Brain microvascular endothelial cell (primary cell): ENCODE data around the gene LIN28A.
A peak's percentile ranks its signal among the peaks of the same experiment; 100 is the strongest.

Source experiments
- DNase-seq: peaks from one replicate; pipeline ENCODE4 v3.0.0-alpha.2; 2020
- H3K27ac ChIP-seq: fragments of 250-450 bp; sonication (Bioruptor Pico); 2 replicates; pipeline ENCODE4 v1.5.1; 2020; ENCODE audit warnings: mild to moderate bottlenecking, moderate library complexity
- H3K27me3 ChIP-seq: fragments of 250-450 bp; sonication (Bioruptor Pico); replicated peaks from 2 replicates; pipeline ENCODE4 v1.5.1; 2020; ENCODE audit warnings: mild to moderate bottlenecking
- H3K36me3 ChIP-seq: fragments of 250-450 bp; sonication (Bioruptor Pico); replicated peaks from 2 replicates; pipeline ENCODE4 v1.5.1; 2020; ENCODE audit warnings: mild to moderate bottlenecking
- H3K4me3 ChIP-seq: 2 replicates; pipeline ENCODE4 v1.5.1; 2011; ENCODE audit warnings: low read depth, mild to moderate bottlenecking, control low read depth, low read length, moderate library complexity
- in situ Hi-C: cut with HindIII; loops from 2 replicates; pipeline ENCODE4 v1.10.0; 2017; ENCODE audit warnings: low sequenced_read_pairs, low pct_ligation_motif_present
- TF ChIP-seq, protein P1 (sequence below): IDR thresholded peaks from 2 replicates; pipeline ENCODE4 v1.5.1; 2011; ENCODE audit warnings: low read depth, mild to moderate bottlenecking, moderate library complexity, low read length, control low read depth, inconsistent platforms; ENCODE audit errors: missing control alignments

LIN28A gene

DNA sequence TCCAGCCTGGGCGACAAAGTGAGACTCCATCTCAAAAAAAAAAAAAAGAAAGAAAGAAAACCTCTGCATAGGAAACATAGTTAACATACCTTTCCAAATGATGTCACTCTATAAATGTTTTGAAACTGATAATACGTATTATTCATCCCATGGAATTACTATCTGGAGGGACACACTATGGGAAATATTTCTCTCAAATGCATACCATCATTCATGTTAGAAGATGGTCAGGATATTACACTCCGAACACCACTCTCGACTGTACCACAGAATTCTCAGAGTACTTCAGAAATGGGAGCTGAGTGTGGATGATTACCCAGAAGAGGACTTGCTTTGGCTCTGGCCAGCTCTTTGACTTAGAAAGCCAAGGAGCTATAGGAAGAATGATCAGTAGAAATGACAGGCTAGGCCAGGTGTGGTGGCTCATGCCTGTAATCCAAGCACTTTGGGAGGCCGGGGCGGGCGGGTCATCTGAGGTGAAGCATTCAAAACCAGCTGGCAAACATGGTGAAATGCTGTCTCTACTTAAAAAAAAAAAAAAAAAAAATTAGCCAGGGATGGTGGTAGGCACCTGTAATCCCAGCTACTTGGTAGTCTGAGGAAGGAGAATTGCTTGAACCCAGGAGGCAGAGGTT, 5.2 kb upstream of the LIN28A start:
- H3K36me3 ChIP-seq: no peaks in the 10 kb centered on the region
- peak overlapping the region; percentile 80 for H3K27ac ChIP-seq
- TF ChIP-seq, protein P1, sequence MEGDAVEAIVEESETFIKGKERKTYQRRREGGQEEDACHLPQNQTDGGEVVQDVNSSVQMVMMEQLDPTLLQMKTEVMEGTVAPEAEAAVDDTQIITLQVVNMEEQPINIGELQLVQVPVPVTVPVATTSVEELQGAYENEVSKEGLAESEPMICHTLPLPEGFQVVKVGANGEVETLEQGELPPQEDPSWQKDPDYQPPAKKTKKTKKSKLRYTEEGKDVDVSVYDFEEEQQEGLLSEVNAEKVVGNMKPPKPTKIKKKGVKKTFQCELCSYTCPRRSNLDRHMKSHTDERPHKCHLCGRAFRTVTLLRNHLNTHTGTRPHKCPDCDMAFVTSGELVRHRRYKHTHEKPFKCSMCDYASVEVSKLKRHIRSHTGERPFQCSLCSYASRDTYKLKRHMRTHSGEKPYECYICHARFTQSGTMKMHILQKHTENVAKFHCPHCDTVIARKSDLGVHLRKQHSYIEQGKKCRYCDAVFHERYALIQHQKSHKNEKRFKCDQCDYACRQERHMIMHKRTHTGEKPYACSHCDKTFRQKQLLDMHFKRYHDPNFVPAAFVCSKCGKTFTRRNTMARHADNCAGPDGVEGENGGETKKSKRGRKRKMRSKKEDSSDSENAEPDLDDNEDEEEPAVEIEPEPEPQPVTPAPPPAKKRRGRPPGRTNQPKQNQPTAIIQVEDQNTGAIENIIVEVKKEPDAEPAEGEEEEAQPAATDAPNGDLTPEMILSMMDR: no peak
- no peaks in the 10 kb centered on the region for H3K27me3 ChIP-seq
- in situ Hi-C loops: no loop called here
- no peak overlapping the region for H3K4me3 ChIP-seq
- DNase-seq: peak; percentile 63

DNA sequence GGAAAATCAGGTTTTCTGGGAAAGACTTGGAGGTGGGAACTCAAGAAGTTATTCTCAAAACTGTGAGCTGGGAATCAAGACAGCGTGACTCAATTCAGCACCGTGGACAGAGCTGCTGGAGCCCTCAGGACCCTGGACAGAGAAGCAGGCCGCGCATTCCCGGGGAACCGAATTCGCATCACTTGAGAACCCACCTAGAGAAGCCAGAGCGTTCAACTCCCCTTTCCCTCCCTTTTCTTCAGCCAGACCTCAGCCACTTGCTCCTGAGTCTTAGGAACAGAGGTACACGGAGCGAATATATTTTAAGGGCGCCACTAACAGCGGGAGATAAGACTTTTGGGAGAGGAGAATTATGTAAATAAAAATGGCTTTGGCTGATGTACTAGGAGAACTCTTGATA, 2.0 kb upstream of the LIN28A start:
- TF ChIP-seq, protein P1: no peak
- Histone ChIP-seq H3K27me3 (peaks cover 26% of the 10 kb centered on the region), H3K4me3 (no peak overlapping the region), H3K36me3 (no peaks in the 10 kb centered on the region), H3K27ac (no peak overlapping the region)
- DNase-seq: peak; percentile 61
- in situ Hi-C loops: no loop called here

DNA sequence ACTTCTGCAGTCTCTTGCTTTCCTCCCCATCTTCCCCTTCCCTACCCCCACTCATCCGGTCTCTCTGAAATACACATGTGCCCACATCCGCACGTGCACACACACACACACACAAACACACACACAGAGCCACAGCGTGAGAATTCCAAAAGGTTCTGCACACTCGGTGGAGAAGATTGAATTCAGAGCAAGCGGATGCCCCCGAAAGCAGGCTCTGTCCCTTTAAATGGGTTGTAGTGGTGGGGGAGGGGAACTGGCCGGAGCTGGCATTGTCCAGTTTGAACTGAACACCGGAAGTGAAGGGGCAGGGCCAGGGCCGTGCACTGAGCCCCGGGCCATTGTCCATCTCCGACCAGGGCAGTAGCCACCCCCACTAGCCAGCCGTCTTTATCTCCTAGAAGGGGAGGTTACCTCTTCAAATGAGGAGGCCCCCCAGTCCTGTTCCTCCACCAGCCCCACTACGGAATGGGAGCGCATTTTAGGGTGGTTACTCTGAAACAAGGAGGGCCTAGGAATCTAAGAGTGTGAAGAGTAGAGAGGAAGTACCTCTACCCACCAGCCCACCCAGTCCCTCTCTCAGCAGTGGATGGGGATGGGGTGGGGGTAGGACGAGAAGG, 1.3 kb upstream of the LIN28A start:
- H3K4me3 ChIP-seq: no peak overlapping the region
- TF ChIP-seq, protein P1: no peak
- in situ Hi-C loops: no loop called here
- H3K27me3 ChIP-seq: peaks cover 30% of the 10 kb centered on the region
- no peak overlapping the region for H3K27ac ChIP-seq
- no peaks in the 10 kb centered on the region for H3K36me3 ChIP-seq
- no peak for DNase-seq

DNA sequence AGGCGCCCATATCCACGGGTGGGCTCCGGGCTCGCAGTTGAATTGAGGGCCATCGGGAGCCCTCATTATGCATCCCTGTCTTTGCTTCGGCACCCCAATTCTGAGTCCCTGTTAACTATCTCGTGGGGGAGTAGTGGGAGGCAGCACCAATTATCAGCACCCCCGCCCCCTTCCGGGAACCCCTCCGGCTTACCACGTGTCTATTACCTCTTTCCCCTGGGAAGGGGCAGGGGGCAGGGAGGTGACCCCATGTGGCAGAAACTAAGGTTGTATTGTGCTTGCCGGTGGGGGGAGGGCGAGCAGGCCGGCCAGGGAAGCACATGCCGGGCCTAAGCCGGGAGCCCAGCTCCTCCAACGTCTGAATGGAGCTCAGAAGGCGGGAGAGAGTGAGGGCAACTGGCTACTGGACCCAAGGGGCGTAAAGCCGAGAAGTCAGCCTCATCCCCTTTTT, 1.0 kb downstream of the LIN28A start:
- DNase-seq: no peak
- no peak overlapping the region for H3K4me3 ChIP-seq
- H3K27ac ChIP-seq: no peak overlapping the region
- H3K36me3 ChIP-seq: no peaks in the 10 kb centered on the region
- peaks cover 34% of the 10 kb centered on the region for H3K27me3 ChIP-seq
- in situ Hi-C loops: no loop called here
- TF ChIP-seq, protein P1: no peak

DNA sequence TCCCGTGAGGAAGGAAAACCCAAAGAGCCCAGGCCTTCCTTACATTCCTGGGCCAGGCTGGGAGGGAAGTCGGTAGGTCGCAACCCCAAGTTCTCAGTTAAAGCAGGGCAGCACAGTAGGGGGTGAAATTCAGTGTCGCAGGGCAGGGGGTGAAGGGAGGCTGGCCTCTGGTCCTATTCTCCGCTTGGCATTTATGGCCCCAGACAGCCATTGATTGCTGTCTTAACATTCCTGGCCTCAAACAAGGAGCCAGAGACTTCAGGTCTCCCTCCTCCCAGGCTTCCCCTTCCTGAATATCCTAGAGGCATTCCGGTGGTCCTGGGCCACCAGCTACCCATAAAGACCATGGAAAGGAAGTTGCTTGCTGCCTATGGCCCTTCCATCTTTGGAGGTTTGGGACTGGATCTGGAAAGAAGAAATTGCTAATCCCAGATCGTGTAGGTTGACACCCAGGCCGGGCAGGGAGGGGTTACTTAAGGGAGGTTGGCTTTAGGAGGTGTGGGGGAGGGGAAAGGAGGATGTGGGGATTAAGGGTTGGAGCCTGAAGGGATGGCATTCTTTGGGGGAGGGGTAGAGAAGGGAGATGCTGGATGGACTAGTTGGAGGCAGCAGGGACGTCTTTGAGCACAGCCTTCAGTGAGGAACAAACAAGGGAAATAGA, 1.7 kb downstream of the LIN28A start:
- no peak overlapping the region for H3K27ac ChIP-seq

More for the DNA sequence above, 1.7 kb downstream of the LIN28A start:
- Histone ChIP-seq H3K4me3 (no peak overlapping the region), H3K36me3 (no peaks in the 10 kb centered on the region), H3K27me3 (peaks cover 34% of the 10 kb centered on the region)
- DNase-seq: no peak
- in situ Hi-C loops: no loop called here
- TF ChIP-seq, protein P1: no peak
